SU-DHL-6 (cell line): ENCODE data around the gene PCLO.

Experiments used
- EZH2phosphoT487 ChIP-seq: fragments of 200-600 bp; sonication (generic), shearing (Covaris generic); conservative IDR thresholded peaks from 2 replicates; pipeline ENCODE4 v1.6.1; 2018; ENCODE audit warnings: mild to moderate bottlenecking, antibody characterized with exemption, low read length, moderate library complexity, mixed read lengths
- TF ChIP-seq, protein P1 (sequence below): fragments of 200-600 bp; sonication (generic); IDR thresholded peaks from one replicate; pipeline ENCODE4 v1.5.1; 2017; ENCODE audit warnings: antibody characterized with exemption, mild to moderate bottlenecking, low read length, moderate library complexity; ENCODE audit not compliant: insufficient read depth, poor library complexity, severe bottlenecking

GRCh38 chr7:82945056-82945455 is 217.6 kb downstream of the PCLO start:
- TF ChIP-seq, protein P1, sequence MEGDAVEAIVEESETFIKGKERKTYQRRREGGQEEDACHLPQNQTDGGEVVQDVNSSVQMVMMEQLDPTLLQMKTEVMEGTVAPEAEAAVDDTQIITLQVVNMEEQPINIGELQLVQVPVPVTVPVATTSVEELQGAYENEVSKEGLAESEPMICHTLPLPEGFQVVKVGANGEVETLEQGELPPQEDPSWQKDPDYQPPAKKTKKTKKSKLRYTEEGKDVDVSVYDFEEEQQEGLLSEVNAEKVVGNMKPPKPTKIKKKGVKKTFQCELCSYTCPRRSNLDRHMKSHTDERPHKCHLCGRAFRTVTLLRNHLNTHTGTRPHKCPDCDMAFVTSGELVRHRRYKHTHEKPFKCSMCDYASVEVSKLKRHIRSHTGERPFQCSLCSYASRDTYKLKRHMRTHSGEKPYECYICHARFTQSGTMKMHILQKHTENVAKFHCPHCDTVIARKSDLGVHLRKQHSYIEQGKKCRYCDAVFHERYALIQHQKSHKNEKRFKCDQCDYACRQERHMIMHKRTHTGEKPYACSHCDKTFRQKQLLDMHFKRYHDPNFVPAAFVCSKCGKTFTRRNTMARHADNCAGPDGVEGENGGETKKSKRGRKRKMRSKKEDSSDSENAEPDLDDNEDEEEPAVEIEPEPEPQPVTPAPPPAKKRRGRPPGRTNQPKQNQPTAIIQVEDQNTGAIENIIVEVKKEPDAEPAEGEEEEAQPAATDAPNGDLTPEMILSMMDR: no peak
- TF ChIP-seq EZH2phosphoT487: no peak
